ENCODE results near the gene CST9L. TPM values are rescaled to one million over a fixed set of nuclear protein-coding genes. Genes with fewer than 3 reads are reported as not detected.

CST9L gene
- total RNA-seq, 1 experiment from 2014 or later = not detected

DNA sequence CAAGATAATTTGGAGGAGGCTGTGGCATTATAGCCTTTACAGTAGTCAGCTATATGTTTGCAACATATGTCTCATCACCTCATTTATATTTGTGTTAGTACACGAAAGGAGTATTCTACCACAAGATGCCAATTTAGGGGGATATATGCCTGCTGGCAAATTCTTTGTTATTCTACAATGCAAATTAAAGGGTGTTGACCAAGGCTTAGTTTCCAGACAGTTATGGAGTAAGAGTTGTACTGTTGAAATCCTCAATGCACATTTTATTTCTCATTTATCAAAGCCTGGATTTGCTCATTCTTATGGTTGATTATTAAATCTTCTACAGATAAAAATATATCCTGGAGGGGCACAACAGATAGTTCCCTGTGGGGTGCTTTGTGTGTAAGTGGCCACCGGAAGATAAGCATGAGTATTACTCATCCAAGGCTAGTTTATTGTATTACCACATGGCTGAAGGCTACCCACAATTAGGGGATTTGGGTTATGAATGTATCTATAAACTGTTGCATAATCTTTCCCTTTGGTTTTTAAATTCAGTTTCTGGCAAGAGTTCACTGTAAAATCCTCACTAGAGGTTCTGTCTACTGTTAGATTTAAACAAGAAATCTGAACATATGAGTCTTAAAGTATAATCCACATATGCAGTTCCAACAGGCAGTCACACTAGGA, 28.4 kb upstream of the CST9L start:
- H2AFZ ChIP-seq = no peak overlapping the region
- peaks cover 5% of the 10 kb centered on the region; the same call in 1 of the 2 replicates for H3K27me3 ChIP-seq (ENCODE audit: insufficient read depth, low read depth)
- BruUV-seq (replicated peaks) = no TSS peak
- no peaks in the 10 kb centered on the region for H3F3A ChIP-seq (ENCODE audit: insufficient read depth, low read depth)
- DNase-seq = peak in 1 of 2 experiments; percentile 36
- H4K20me1 ChIP-seq (ENCODE audit: insufficient read depth) = no peaks in the 10 kb centered on the region
- no peak overlapping the region for H3K27ac ChIP-seq
- no peaks in the 10 kb centered on the region for H3K4me1 ChIP-seq (replicated peaks; ENCODE audit: insufficient read depth)
- intact Hi-C loops (cut with micrococcal nuclease; ENCODE audit: unreplicated experiment) = no loop called here
- no peak for TF ChIP-seq EZH2 (IDR thresholded peaks at IDR 0.05; ENCODE audit: low read depth)
- H3K4me2 ChIP-seq = no peak overlapping the region
- no peaks in the 10 kb centered on the region for H3K9me2 ChIP-seq (ENCODE audit: insufficient read depth)
- H3K36me3 ChIP-seq (ENCODE audit: low read depth) = no peaks in the 10 kb centered on the region
- no peaks in the 10 kb centered on the region for H3K79me2 ChIP-seq (ENCODE audit: low read depth)
- POLR2A ChIA-PET (ENCODE audit: unreplicated experiment) = no interaction called here
- H3K4me3 ChIP-seq = no peak overlapping the region
- CTCF ChIA-PET = no interaction called here
- H3K9me3 ChIP-seq (ENCODE audit: insufficient read depth, low read depth) = no peaks in the 10 kb centered on the region

DNA sequence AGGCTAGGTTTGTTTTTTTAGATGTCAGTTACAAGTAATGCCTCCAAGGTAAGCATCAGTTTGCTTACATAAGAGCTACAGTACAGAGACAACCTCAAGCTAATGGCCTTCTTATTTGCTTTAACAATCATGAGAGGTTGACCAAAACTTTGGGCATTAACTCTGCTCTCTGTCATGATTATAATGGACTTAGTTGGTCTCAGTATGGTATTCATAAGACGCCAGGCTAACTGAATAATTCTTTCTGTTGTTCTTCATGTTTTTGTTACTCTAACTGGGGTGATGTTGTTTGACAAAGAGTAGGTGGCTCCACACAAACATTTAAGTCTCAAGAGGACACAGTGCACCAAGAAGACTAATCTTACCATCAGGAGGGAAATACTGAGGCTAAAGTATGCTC, 27.7 kb upstream of the CST9L start:
- ChIA-PET POLR2A (ENCODE audit: unreplicated experiment) (no interaction called here), CTCF (no interaction called here)
- BruUV-seq (replicated peaks) = no TSS peak

DNA sequence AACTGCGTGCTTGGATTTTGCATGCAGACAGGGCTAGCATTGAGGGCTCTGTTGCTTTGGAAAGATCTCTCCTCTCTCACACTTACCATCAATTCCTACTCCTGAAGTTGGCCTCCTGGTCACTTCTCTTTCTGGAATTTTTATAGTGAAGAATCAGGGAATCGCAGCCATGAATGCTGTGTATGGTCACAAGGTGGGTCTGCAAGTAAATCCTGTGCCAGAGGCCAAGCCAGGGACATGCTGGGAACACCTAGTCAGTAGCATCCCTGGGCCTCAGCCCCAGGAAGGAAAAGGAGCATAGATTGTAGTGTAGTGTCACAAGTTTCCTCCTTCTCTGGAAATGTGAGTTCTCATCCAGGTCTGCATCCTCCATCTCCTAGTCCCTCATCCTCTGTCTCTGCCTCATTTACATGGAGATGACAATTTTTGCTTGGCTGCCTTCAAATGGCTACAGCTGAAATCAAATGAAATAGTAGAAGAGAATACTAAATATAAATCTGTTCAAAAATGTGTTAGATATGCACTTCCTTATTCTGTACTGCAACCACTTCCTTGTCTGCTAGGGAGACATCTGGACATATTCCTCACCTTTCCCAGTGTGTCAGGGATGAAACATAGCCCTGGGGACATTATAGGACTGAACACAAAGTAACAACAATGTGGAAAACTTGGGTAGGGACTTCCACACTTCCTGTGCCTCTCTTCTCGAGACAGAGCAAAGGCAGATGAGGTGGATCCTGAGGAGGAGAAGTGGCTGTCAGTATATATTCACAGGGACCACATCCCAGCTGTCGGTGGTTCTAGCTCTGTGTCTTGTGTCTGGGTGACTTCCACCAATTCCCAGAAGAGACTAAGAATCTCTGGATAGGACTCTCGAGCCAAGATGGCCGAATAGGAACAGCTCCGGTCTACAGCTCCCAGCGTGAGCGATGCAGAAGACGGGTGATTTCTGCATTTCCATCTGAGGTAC, 20.4 kb upstream of the CST9L start:
- Histone ChIP-seq H3K27me3 (ENCODE audit: insufficient read depth, low read depth) (no peaks in the 10 kb centered on the region), H3K9me3 (ENCODE audit: insufficient read depth, low read depth) (no peaks in the 10 kb centered on the region), H3K36me3 (ENCODE audit: low read depth) (no peaks in the 10 kb centered on the region), H3K79me2 (ENCODE audit: low read depth) (no peaks in the 10 kb centered on the region), H3K9me2 (ENCODE audit: insufficient read depth) (no peaks in the 10 kb centered on the region), H4K20me1 (ENCODE audit: insufficient read depth) (no peaks in the 10 kb centered on the region), H3F3A (ENCODE audit: insufficient read depth, low read depth) (no peaks in the 10 kb centered on the region), H3K4me3 (no peak overlapping the region), H3K27ac (no peak overlapping the region), H3K4me1 (replicated peaks; ENCODE audit: insufficient read depth) (no peaks in the 10 kb centered on the region), H2AFZ (no peak overlapping the region), H3K4me2 (no peak overlapping the region)
- no peak for TF ChIP-seq EZH2 (IDR thresholded peaks at IDR 0.05; ENCODE audit: low read depth)
- TF ChIP-seq, protein P1, sequence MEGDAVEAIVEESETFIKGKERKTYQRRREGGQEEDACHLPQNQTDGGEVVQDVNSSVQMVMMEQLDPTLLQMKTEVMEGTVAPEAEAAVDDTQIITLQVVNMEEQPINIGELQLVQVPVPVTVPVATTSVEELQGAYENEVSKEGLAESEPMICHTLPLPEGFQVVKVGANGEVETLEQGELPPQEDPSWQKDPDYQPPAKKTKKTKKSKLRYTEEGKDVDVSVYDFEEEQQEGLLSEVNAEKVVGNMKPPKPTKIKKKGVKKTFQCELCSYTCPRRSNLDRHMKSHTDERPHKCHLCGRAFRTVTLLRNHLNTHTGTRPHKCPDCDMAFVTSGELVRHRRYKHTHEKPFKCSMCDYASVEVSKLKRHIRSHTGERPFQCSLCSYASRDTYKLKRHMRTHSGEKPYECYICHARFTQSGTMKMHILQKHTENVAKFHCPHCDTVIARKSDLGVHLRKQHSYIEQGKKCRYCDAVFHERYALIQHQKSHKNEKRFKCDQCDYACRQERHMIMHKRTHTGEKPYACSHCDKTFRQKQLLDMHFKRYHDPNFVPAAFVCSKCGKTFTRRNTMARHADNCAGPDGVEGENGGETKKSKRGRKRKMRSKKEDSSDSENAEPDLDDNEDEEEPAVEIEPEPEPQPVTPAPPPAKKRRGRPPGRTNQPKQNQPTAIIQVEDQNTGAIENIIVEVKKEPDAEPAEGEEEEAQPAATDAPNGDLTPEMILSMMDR (conservative IDR thresholded peaks at IDR 0.05) = no peak
- BruUV-seq (replicated peaks) = no TSS peak
- intact Hi-C loops (cut with micrococcal nuclease; ENCODE audit: unreplicated experiment) = no loop called here
- ChIA-PET POLR2A (ENCODE audit: unreplicated experiment) (no interaction called here), CTCF (no interaction called here)
- DNase-seq = no peak

More for the DNA sequence above, 27.7 kb upstream of the CST9L start:
- Histone ChIP-seq H4K20me1 (ENCODE audit: insufficient read depth) (no peaks in the 10 kb centered on the region), H2AFZ (no peak overlapping the region), H3K4me2 (no peak overlapping the region), H3K36me3 (ENCODE audit: low read depth) (no peaks in the 10 kb centered on the region), H3K4me1 (replicated peaks; ENCODE audit: insufficient read depth) (no peaks in the 10 kb centered on the region), H3K79me2 (ENCODE audit: low read depth) (no peaks in the 10 kb centered on the region), H3K9me2 (ENCODE audit: insufficient read depth) (no peaks in the 10 kb centered on the region), H3F3A (ENCODE audit: insufficient read depth, low read depth) (no peaks in the 10 kb centered on the region), H3K9me3 (ENCODE audit: insufficient read depth, low read depth) (no peaks in the 10 kb centered on the region), H3K27ac (no peak overlapping the region), H3K4me3 (no peak overlapping the region), H3K27me3 (ENCODE audit: insufficient read depth, low read depth) (peaks cover 5% of the 10 kb centered on the region; the same call in 1 of the 2 replicates)
- intact Hi-C loops (cut with micrococcal nuclease; ENCODE audit: unreplicated experiment) = no loop called here
- no peak for DNase-seq
- TF ChIP-seq, protein P1 (conservative IDR thresholded peaks at IDR 0.05) = no peak
- no peak for TF ChIP-seq EZH2 (IDR thresholded peaks at IDR 0.05; ENCODE audit: low read depth)
